Subcutaneous adipose tissue (tissue), 4 donors: ENCODE measurements around the gene PAX2. TPM values are rescaled to one million over a fixed set of nuclear protein-coding genes. Genes with fewer than 3 reads are reported as not detected.

ENCODE experiments used
- CTCF ChIP-seq: fragments of 450-650 bp; IDR thresholded peaks from one replicate; pipeline ENCODE4 v1.5.1; 2016; ENCODE audit warnings: low read depth, mild to moderate bottlenecking, control low read depth, antibody characterized with exemption, moderate library complexity
- total RNA-seq, 4 donors: library from RNA; depleted of rRNA; stranded (reverse); fragments of >200 nt; gene quantifications; one replicate each; pipeline ENCODE4 v1.1.0, GENCODE V29; 2016

Gene PAX2
- total RNA-seq, 4 donors from 2014 or later, result not detected

- no peak for TF ChIP-seq CTCF
Measured at GRCh38 chr10:100759331-100759730, 13.9 kb downstream of the PAX2 start.

- no peak for TF ChIP-seq CTCF
Measured at GRCh38 chr10:100760726-100761125, 15.3 kb downstream of the PAX2 start.

GRCh38 chr10:100761191-100761590 lies 15.8 kb downstream of the PAX2 start:
- TF ChIP-seq CTCF, result no peak

- no peak for TF ChIP-seq CTCF
Measured at GRCh38 chr10:100763043-100763747, 17.8 kb downstream of the PAX2 start.

- TF ChIP-seq CTCF, result no peak
Measured at GRCh38 chr10:100766693-100767421, 21.5 kb downstream of the PAX2 start.

GRCh38 chr10:100767422-100767775 lies 22.0 kb downstream of the PAX2 start:
- no peak for TF ChIP-seq CTCF

- no peak for TF ChIP-seq CTCF
Measured at GRCh38 chr10:100769481-100769880, 24.1 kb downstream of the PAX2 start.
